Measurements from ENCODE around the gene TBC1D10A. TPM values are rescaled to one million over a fixed set of nuclear protein-coding genes. Genes with fewer than 3 reads are reported as not detected.

Gene TBC1D10A
- polyA plus RNA-seq, 1 donor: 16.9 TPM

- H3K4me1 ChIP-seq (ENCODE audit: control insufficient read depth, insufficient read depth, low read length): peaks cover 22% of the 10 kb centered on the region
- no peak overlapping the region for H3K4me3 ChIP-seq (ENCODE audit: low read length)
- no peak for DNase-seq
- no peaks in the 10 kb centered on the region for H3K9me3 ChIP-seq (ENCODE audit: control insufficient read depth, low read depth, low read length)
- no CpG with 5 or more reads among the region's 13 CpGs for WGBS (ENCODE audit: insufficient coverage, low lambda C conversion rate)
- H3K27ac ChIP-seq (ENCODE audit: low read length): no peak overlapping the region
- no peaks in the 10 kb centered on the region for H3K27me3 ChIP-seq (ENCODE audit: control insufficient read depth, insufficient read depth, low read length)
- H3K36me3 ChIP-seq (ENCODE audit: control insufficient read depth, insufficient read depth, low read length): peaks cover 84% of the 10 kb centered on the region
Measured at GRCh38 chr22:30299322-30299721, 27.4 kb downstream of the TBC1D10A start.

DNA sequence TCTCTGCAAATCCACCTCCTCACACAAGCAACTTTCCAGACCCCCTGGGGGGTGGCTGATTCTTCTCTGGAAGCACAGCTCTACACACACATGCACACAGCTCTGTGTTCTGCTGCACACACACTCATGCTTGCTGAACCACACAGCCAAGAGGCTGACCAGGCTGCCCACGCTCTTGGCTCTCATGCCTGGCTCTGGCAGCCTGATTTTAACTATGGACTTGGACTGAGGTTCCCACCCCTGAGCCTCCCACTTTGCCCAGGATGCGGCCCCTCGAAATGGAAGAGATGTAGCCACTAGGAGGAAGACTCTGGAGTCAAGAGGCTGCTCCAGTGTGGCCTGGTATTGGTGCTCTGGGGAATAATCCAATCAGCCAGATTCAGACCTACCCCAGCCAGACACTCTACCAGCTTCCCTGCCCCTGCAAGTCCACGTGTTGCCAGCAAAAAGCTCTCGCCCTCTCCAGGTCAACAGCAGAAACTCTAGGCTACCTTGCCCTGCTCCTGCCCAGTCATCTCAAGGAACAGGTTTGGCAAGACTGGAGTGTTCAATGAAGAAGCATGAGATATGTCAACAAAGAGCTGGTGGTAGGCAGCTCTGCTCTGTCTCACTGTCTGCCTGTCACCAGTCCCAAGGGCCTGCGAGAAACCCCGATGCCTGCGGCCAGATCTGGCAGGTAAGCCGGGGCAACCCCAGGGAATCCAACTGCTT lies 28.6 kb downstream of the TBC1D10A start:
- peaks cover 16% of the 10 kb centered on the region for H3K4me1 ChIP-seq (ENCODE audit: control insufficient read depth, insufficient read depth, low read length)
- no CpG with 5 or more reads among the region's 9 CpGs for WGBS (ENCODE audit: insufficient coverage, low lambda C conversion rate)
- H3K27ac ChIP-seq (ENCODE audit: low read length): no peak overlapping the region

DNA sequence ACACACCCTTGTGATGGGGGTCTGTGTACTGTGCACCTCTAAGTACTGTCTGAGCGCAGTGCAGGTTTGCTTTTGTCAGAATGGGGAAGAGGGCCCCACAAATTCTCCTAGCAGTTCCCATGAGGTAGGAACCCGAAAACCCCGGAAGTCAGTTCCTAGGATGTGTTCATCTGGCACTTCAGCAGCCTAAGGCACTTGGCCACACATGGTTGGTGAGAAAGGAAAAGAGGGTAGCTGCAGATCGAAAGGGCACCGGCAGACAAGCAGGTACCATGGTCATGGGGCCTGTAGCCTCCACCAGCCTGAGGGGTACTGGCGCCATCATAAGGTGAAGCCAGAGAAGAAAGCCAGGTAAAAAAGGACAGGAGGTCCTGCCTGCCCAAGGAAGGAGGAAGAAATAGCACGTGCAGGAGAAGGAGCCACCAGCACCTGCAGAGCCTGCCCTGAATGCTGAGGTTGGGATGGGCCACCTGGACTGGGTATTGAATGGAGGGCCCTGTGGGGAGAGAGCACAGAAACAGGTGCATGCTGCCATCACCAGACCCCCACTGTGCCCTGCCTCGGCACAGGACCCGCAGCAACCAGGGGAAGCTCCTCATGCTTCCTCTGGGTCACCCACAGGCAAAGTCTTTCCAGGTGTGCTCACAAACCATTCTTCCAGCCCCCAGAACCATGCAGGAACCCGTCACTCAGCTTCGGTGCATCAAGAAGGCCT lies 29.3 kb downstream of the TBC1D10A start:
- no CpG with 5 or more reads among the region's 11 CpGs for WGBS (ENCODE audit: insufficient coverage, low lambda C conversion rate)
- Histone ChIP-seq H3K36me3 (ENCODE audit: control insufficient read depth, insufficient read depth, low read length) (peaks cover 87% of the 10 kb centered on the region), H3K27ac (ENCODE audit: low read length) (no peak overlapping the region), H3K4me1 (ENCODE audit: control insufficient read depth, insufficient read depth, low read length) (peaks cover 15% of the 10 kb centered on the region), H3K9me3 (ENCODE audit: control insufficient read depth, low read depth, low read length) (no peaks in the 10 kb centered on the region), H3K27me3 (ENCODE audit: control insufficient read depth, insufficient read depth, low read length) (no peaks in the 10 kb centered on the region), H3K4me3 (ENCODE audit: low read length) (no peak overlapping the region)
- DNase-seq: no peak

More for the DNA sequence above, 28.6 kb downstream of the TBC1D10A start:
- H3K4me3 ChIP-seq (ENCODE audit: low read length): no peak overlapping the region
- H3K36me3 ChIP-seq (ENCODE audit: control insufficient read depth, insufficient read depth, low read length): peaks cover 84% of the 10 kb centered on the region
- no peaks in the 10 kb centered on the region for H3K27me3 ChIP-seq (ENCODE audit: control insufficient read depth, insufficient read depth, low read length)
- no peaks in the 10 kb centered on the region for H3K9me3 ChIP-seq (ENCODE audit: control insufficient read depth, low read depth, low read length)
- peak in 1 of 2 donors; percentile 47 for DNase-seq

DNA sequence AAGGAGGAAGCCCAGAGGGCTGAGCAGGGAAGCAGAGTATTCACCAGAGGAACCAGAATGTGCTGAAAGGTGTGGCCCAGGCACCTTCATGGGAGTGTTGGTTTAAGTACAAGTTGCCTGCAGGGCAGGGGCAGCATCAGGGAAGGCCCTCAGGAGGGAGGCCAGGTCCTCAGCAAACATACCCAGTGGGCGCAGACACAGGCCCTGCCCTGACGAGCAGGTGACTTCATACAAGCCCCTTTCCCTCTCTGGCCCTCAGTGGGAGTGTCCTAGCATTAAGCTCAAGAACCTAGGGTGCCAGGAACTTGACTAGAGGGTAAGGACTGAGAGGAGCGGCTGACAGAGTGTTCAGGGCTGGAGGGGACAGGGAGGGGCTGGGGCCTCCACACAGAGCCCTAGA lies 29.9 kb downstream of the TBC1D10A start:
- Histone ChIP-seq H3K9me3 (ENCODE audit: control insufficient read depth, low read depth, low read length) (no peaks in the 10 kb centered on the region), H3K27me3 (ENCODE audit: control insufficient read depth, insufficient read depth, low read length) (no peaks in the 10 kb centered on the region), H3K27ac (ENCODE audit: low read length) (no peak overlapping the region), H3K36me3 (ENCODE audit: control insufficient read depth, insufficient read depth, low read length) (peaks cover 89% of the 10 kb centered on the region), H3K4me3 (ENCODE audit: low read length) (no peak overlapping the region), H3K4me1 (ENCODE audit: control insufficient read depth, insufficient read depth, low read length) (peaks cover 10% of the 10 kb centered on the region)
- no peak for DNase-seq
- no CpG with 5 or more reads among the region's 3 CpGs for WGBS (ENCODE audit: insufficient coverage, low lambda C conversion rate)

- no peak overlapping the region for H3K27ac ChIP-seq (ENCODE audit: low read length)
- no peak for DNase-seq
- no CpG with 5 or more reads among the region's 4 CpGs for WGBS (ENCODE audit: insufficient coverage, low lambda C conversion rate)
- H3K9me3 ChIP-seq (ENCODE audit: control insufficient read depth, low read depth, low read length): no peaks in the 10 kb centered on the region
- H3K36me3 ChIP-seq (ENCODE audit: control insufficient read depth, insufficient read depth, low read length): peaks cover 89% of the 10 kb centered on the region
- H3K4me3 ChIP-seq (ENCODE audit: low read length): no peak overlapping the region
- H3K27me3 ChIP-seq (ENCODE audit: control insufficient read depth, insufficient read depth, low read length): no peaks in the 10 kb centered on the region
- H3K4me1 ChIP-seq (ENCODE audit: control insufficient read depth, insufficient read depth, low read length): peaks cover 12% of the 10 kb centered on the region
Measured at GRCh38 chr22:30296324-30296723, 30.4 kb downstream of the TBC1D10A start.

DNA sequence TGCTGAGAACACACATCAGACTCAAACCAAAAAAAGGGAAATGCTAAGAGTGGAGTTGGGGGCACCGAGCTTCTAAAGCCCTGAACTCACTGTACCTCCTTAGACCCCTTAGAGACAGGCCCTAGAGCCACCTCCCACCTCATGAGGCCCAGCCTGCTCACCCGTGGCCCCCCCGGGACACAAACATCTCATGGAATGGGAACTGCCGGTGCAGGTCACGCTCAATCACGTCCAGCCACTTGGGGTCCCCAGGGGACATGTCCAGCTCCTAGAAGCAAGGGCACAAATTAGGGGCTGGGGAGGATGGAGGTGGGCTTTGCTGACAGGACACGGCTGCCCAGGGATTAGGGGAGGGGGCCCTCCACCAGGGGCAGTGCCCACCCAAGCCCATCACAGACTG lies 31.2 kb downstream of the TBC1D10A start:
- H3K36me3 ChIP-seq (ENCODE audit: control insufficient read depth, insufficient read depth, low read length): peaks cover 81% of the 10 kb centered on the region
- H3K4me1 ChIP-seq (ENCODE audit: control insufficient read depth, insufficient read depth, low read length): peaks cover 19% of the 10 kb centered on the region
- H3K27me3 ChIP-seq (ENCODE audit: control insufficient read depth, insufficient read depth, low read length): no peaks in the 10 kb centered on the region
- no CpG with 5 or more reads among the region's 7 CpGs for WGBS (ENCODE audit: insufficient coverage, low lambda C conversion rate)
- H3K9me3 ChIP-seq (ENCODE audit: control insufficient read depth, low read depth, low read length): no peaks in the 10 kb centered on the region
- no peak for DNase-seq
- no peak overlapping the region for H3K27ac ChIP-seq (ENCODE audit: low read length)
- no peak overlapping the region for H3K4me3 ChIP-seq (ENCODE audit: low read length)

DNA sequence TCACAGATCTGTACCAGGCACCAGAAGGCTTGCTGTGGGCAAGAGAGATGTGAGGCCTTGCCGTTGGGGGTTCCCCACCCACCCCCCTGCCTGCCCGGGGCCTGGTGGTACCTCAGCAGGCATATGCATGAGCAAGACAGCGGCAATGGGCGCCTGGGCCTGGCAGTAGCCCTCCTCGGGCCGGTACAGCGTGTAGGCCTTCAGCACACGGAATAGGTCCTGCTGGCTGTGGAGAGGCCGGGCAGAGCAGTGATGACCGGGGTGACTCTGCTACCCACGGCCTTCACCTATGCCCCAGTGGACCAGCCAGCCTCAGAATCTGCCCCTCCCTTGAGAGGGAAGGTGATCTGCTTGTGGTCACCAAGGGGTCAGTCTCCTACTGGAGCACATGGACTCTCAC lies 31.9 kb downstream of the TBC1D10A start:
- Histone ChIP-seq H3K4me3 (ENCODE audit: low read length) (no peak overlapping the region), H3K27me3 (ENCODE audit: control insufficient read depth, insufficient read depth, low read length) (no peaks in the 10 kb centered on the region), H3K9me3 (ENCODE audit: control insufficient read depth, low read depth, low read length) (no peaks in the 10 kb centered on the region), H3K4me1 (ENCODE audit: control insufficient read depth, insufficient read depth, low read length) (peaks cover 26% of the 10 kb centered on the region), H3K27ac (ENCODE audit: low read length) (no peak overlapping the region), H3K36me3 (ENCODE audit: control insufficient read depth, insufficient read depth, low read length) (peaks cover 77% of the 10 kb centered on the region)
- no CpG with 5 or more reads among the region's 11 CpGs for WGBS (ENCODE audit: insufficient coverage, low lambda C conversion rate)
- DNase-seq: no peak

DNA sequence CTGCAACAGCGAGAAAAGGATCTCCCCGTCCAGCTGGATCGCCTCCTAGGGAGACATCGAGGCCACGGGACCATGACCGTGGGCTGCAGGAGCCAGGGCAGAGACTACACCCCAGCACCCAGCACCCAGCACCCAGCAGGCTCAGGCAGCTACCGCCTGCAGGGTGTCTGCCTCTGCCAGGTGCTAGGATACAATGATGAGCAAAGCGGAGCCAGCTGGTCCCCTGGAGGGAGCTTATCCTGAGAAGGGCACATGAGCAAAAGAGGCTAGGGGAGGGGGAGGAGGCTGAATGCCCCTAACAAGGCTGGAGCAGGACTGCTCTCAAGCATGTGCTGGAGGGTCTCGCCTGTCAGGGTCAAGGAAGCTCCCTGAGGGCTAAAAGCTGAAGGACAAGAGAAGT lies 32.7 kb downstream of the TBC1D10A start:
- Histone ChIP-seq H3K27ac (ENCODE audit: low read length) (no peak overlapping the region), H3K36me3 (ENCODE audit: control insufficient read depth, insufficient read depth, low read length) (peaks cover 71% of the 10 kb centered on the region), H3K4me3 (ENCODE audit: low read length) (no peak overlapping the region), H3K4me1 (ENCODE audit: control insufficient read depth, insufficient read depth, low read length) (peaks cover 28% of the 10 kb centered on the region), H3K9me3 (ENCODE audit: control insufficient read depth, low read depth, low read length) (no peaks in the 10 kb centered on the region), H3K27me3 (ENCODE audit: control insufficient read depth, insufficient read depth, low read length) (no peaks in the 10 kb centered on the region)
- WGBS (ENCODE audit: insufficient coverage, low lambda C conversion rate): no CpG with 5 or more reads among the region's 9 CpGs
- DNase-seq: no peak

- H3K36me3 ChIP-seq (ENCODE audit: control insufficient read depth, insufficient read depth, low read length): peaks cover 61% of the 10 kb centered on the region
- DNase-seq: no peak
- peaks cover 27% of the 10 kb centered on the region for H3K4me1 ChIP-seq (ENCODE audit: control insufficient read depth, insufficient read depth, low read length)
- WGBS (ENCODE audit: insufficient coverage, low lambda C conversion rate): 83% methylated on average over 1 of the region's 7 CpGs
- H3K4me3 ChIP-seq (ENCODE audit: low read length): no peak overlapping the region
- H3K27ac ChIP-seq (ENCODE audit: low read length): no peak overlapping the region
- H3K9me3 ChIP-seq (ENCODE audit: control insufficient read depth, low read depth, low read length): no peaks in the 10 kb centered on the region
- no peaks in the 10 kb centered on the region for H3K27me3 ChIP-seq (ENCODE audit: control insufficient read depth, insufficient read depth, low read length)
Measured at GRCh38 chr22:30293026-30293425, 33.7 kb downstream of the TBC1D10A start.

GRCh38 chr22:30292069-30292970 lies 34.4 kb downstream of the TBC1D10A start:
- Histone ChIP-seq H3K4me3 (ENCODE audit: low read length) (no peak overlapping the region), H3K27ac (ENCODE audit: low read length) (no peak overlapping the region), H3K9me3 (ENCODE audit: control insufficient read depth, low read depth, low read length) (no peaks in the 10 kb centered on the region), H3K27me3 (ENCODE audit: control insufficient read depth, insufficient read depth, low read length) (no peaks in the 10 kb centered on the region), H3K4me1 (ENCODE audit: control insufficient read depth, insufficient read depth, low read length) (peaks cover 31% of the 10 kb centered on the region), H3K36me3 (ENCODE audit: control insufficient read depth, insufficient read depth, low read length) (peaks cover 53% of the 10 kb centered on the region)
- no peak for DNase-seq
- WGBS (ENCODE audit: insufficient coverage, low lambda C conversion rate): no CpG with 5 or more reads among the region's 18 CpGs
